GM21360 (cell line): ENCODE results near the gene TAF1C.
"Not testable (repeated sequence)": the region's sequence is repeated elsewhere in the genome, so short reads cannot be mapped to it uniquely, and the experiment has no call there.

ENCODE experiments used
- ATAC-seq: cut with Tn5 transposase; IDR thresholded peaks from one replicate; pipeline ENCODE4 v1.9.1; 2021; ENCODE audit warnings: mild to moderate bottlenecking, moderate library complexity; ENCODE audit not compliant: unreplicated experiment

Gene TAF1C

GRCh38 chr16:84212631-84213030 lies 25.8 kb upstream of the TAF1C start:
- ATAC-seq, result no peak

- ATAC-seq, result no peak
These were observed 25.3 kb upstream of the TAF1C start for GRCh38 chr16:84212154-84212553.

GRCh38 chr16:84209989-84210388 lies 23.1 kb upstream of the TAF1C start:
- ATAC-seq, result no peak

- ATAC-seq, result no peak
These were observed 21.0 kb upstream of the TAF1C start for GRCh38 chr16:84207879-84208278.

- ATAC-seq, result no peak
These were observed 20.4 kb upstream of the TAF1C start for GRCh38 chr16:84207251-84207650.

- ATAC-seq, result no peak
These were observed 19.3 kb upstream of the TAF1C start for GRCh38 chr16:84205976-84206691.

- not testable (repeated sequence) for ATAC-seq
These were observed 18.3 kb upstream of the TAF1C start for GRCh38 chr16:84205123-84205522.

- not testable (repeated sequence) for ATAC-seq
These were observed 17.7 kb upstream of the TAF1C start for GRCh38 chr16:84204551-84204950.

- no peak for ATAC-seq
These were observed 13.0 kb upstream of the TAF1C start for GRCh38 chr16:84199861-84200260.

GRCh38 chr16:84199097-84199496 lies 12.2 kb upstream of the TAF1C start:
- no peak for ATAC-seq

GRCh38 chr16:84198401-84198800 lies 11.5 kb upstream of the TAF1C start:
- no peak for ATAC-seq

GRCh38 chr16:84197466-84198128 lies 10.7 kb upstream of the TAF1C start:
- ATAC-seq, result no peak

- no peak for ATAC-seq
These were observed 10.0 kb upstream of the TAF1C start for GRCh38 chr16:84196727-84197394.

GRCh38 chr16:84196101-84196500 lies 9.2 kb upstream of the TAF1C start:
- ATAC-seq, result no peak

- no peak for ATAC-seq
These were observed 8.6 kb upstream of the TAF1C start for GRCh38 chr16:84195201-84196093.

GRCh38 chr16:84194470-84195200 lies 7.8 kb upstream of the TAF1C start:
- no peak for ATAC-seq

- ATAC-seq, result no peak
These were observed 7.2 kb upstream of the TAF1C start for GRCh38 chr16:84194018-84194417.

GRCh38 chr16:84193480-84193879 lies 6.6 kb upstream of the TAF1C start:
- ATAC-seq, result no peak

GRCh38 chr16:84191466-84191865 lies 4.6 kb upstream of the TAF1C start:
- no peak for ATAC-seq

GRCh38 chr16:84190731-84191388 lies 4.0 kb upstream of the TAF1C start, which contains the start of gene ADAD2:
Gene ADAD2, plus strand, starts transcription at chr16:84191157. Its CDS starts 74 bp downstream, at chr16:84191231.
- ATAC-seq, result no peak
